Liver (tissue), 3 donors: ENCODE results near the gene BAIAP2L1.
"Not testable (repeated sequence)": the region's sequence is repeated elsewhere in the genome, so short reads cannot be mapped to it uniquely, and the experiment has no call there.

Experiments
- CTCF ChIP-seq: fragments of 150-350 bp; IDR thresholded peaks from 2 replicates; pipeline ENCODE4 v1.5.1; 2017; ENCODE audit warnings: improper control_type of control experiment, low read depth, low read length; ENCODE audit not compliant: missing input control
- FOXA2 ChIP-seq: IDR thresholded peaks from 2 replicates; pipeline ENCODE4 v1.6.1; 2016; ENCODE audit warnings: antibody characterized with exemption
- RAD21 ChIP-seq, 2 donors: IDR thresholded peaks; 2 replicates each; pipeline ENCODE4 v1.6.1; 2016; ENCODE audit warnings: antibody characterized with exemption in 2 of 2, mild to moderate bottlenecking in 2 of 2
- REST ChIP-seq: IDR thresholded peaks from 2 replicates; pipeline ENCODE4 v1.6.1; 2016; ENCODE audit warnings: antibody characterized with exemption, mild to moderate bottlenecking
- YY1 ChIP-seq: IDR thresholded peaks from 2 replicates; pipeline ENCODE4 v1.6.1; 2016; ENCODE audit warnings: antibody characterized with exemption, mild to moderate bottlenecking
- ZBTB33 ChIP-seq: IDR thresholded peaks from 2 replicates; pipeline ENCODE4 v1.6.1; 2016; ENCODE audit warnings: antibody characterized with exemption
- donor health status: healthy.
- donor health status: healthy.

GRCh38 chr7:98385532-98385931 lies 15.4 kb downstream of the BAIAP2L1 start:
- TF ChIP-seq YY1; RAD21 (IDR thresholded peaks at IDR 0.05); CTCF; FOXA2; REST; ZBTB33: not testable (repeated sequence)
